ENCODE measurements around the gene SIX5.
"Not testable (repeated sequence)": the region's sequence is repeated elsewhere in the genome, so short reads cannot be mapped to it uniquely, and the experiment has no call there.

Gene SIX5

DNA sequence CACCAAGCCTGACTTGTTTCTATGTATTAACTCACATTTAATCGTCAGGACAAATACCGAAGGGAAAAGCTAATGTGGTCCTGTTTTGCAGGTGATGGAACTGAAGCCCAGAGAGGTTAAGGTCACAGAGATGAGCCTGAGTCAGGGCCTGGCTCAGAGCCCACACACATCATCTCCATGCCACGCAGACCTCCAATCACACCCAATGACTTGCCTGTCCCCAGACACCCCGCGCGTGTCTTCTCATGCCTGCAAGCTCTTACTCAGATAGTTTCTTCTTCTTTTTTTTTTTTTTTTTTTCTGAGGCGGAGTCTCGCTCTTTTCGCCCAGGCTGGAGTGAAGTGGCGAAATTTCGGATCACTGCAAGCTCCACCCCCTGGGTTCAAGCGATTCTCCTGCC, 16.4 kb downstream of the SIX5 start:
- DNase-seq = no peak

DNA sequence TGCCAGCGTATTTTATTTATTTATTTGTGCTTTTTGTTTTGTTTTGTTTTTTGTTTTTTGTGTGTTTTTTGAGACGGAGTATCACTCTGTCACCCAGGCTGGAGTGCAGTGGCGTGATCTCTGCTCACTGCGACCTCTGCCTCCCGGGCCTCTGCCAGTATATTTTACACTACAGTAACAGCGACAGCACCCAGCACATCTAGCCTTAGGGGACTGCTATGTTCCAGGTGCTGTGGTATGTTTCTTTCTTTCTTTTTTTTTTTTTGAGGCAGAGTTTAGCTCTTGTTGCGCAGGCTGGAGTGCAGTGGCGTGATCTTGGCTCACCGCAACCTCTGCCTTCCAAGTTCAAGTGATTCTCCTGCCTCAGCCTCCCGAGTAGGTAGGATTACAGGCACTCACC, 17.6 kb downstream of the SIX5 start:
- DNase-seq = not testable (repeated sequence)

DNA sequence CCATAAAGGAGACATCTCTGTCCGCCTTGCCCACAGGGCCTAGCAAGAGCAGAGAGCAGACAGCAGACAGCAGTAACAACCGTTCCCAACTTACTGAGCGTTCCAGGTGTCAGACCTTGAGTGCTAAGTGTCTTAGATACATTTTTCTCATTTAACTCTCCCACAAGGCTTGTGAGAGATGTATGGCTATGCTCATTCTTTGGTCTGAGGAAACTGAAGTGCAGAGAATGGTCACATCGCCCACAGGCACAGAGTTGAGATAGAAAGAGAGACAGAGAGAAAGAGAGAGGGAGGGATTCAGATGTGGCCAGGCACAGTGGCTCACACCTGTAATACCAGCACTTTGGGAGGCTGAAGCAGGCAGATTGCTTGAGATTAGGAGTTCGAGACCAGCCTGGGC, 21.5 kb downstream of the SIX5 start:
- DNase-seq = no peak

DNA sequence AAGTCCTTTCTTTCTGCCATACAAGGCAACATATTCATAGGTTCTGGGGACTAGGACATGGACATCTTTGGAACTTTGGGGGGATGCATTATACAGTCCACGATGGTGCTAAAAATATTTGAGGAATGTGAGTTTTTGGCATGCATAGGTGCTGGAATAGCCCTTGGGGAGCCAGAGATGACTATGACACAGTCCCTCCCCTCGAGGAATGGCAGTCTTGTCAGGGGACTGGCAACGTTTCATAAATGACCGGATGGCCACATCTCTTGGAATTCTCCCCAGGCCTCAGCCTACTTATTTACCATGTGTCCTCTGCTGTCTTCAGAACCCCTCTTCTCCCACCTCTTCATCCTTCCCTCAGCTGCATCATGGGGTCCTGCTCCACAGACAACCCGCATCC, 22.2 kb downstream of the SIX5 start:
- DNase-seq = no peak

DNA sequence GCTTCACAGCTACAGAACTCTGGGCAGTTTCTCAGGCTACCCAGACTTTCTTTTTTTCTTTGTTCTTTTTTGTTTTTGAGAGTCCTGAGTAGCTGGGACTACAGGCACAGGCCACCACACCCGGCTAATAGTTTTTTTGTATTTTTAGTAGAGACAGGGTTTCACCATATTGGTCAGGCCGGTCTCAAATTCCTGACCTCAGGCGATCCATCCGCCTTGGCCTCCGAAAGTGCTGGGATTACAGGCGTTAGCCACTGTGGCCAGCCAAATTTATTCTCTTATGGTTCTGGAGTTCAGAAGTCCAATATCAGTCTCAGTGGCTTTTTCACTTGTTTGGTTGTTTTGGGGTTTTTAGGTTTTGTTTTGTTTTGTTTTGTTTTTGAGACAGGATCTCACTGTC, 23.4 kb downstream of the SIX5 start:
- DNase-seq = no peak

GRCh38 chr19:45742969-45743368, 26.1 kb downstream of the SIX5 start:
- DNase-seq = no peak

DNA sequence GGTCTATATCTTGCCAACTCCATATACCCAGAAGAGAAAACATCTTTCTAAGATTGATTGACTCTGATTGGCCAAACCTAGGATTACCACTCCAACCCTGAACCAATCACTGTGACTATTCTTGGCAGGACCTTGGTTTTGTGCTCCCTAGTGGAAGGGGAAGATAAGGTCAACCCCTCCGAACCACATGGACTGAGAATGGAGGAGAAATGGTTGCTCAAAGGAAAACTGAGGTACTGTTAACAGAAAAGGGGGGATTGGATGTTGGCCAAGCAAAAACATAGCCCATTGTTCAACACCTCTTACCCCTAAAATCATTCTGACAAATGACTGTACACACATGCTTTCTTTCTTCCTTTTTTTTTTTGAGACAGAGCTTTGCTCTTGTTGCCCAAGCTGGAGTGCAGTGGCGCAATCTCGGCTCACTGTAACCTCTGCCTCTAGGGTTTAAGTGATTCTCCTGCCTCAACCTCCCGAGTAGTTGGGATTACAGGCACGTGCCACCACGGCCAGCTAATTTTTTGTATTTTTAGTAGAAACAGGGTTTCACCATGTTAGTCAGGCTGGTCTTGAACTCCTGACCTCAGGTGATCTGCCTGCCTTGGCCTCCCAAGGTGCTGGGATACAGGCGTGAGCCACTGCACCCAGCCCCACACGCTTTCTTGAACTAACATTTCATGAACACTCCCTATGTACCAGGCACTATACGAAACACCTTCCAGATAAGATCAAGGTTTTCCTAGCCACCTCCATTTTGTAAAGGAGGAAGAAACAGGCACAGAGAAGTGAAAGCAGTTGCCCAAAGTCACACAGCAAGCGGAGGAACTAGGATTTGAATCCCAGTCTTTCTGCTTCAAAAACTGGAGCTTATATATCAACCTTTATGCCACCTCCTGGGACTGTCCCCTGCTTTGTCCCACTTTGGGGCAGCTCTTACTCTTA, 29.3 kb downstream of the SIX5 start:
- DNase-seq = no peak

- DNase-seq = no peak
Observed at GRCh38 chr19:45733160-45733810, 35.8 kb downstream of the SIX5 start, which contains the start of gene MEIOSIN. Gene MEIOSIN (plus strand): TSS chr19:45733439. CDS start chr19:45735377, 1,938 bp downstream.

GRCh38 chr19:45730368-45731288, 38.4 kb downstream of the SIX5 start, which contains the start of gene FBXO46:
Gene FBXO46 (minus strand): TSS chr19:45730896. CDS start chr19:45713495, 17,401 bp downstream.
- peak; percentile 93 for DNase-seq

GRCh38 chr19:45729800-45730290, 39.2 kb downstream of the SIX5 start:
- DNase-seq = no peak

DNA sequence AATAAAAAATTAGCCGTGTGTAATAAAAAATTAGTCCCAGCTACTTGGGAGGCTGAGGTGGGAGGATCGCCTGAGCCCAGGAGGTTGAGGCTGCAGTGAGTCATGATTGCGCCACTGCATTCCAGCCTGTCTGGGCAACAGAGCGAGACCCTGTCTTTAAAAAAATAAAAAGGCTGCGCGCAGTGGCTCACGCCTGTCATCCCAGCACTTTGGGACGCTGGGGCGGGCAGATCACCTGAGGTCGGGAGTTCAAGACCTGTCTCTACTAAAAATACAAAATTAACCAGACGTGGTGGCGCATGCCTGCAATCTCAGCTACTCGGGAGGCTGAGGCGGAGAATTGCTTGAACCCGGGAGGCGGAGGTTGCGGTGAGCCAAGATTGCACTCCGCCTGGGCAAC, 40.4 kb downstream of the SIX5 start:
- not testable (repeated sequence) for DNase-seq

DNA sequence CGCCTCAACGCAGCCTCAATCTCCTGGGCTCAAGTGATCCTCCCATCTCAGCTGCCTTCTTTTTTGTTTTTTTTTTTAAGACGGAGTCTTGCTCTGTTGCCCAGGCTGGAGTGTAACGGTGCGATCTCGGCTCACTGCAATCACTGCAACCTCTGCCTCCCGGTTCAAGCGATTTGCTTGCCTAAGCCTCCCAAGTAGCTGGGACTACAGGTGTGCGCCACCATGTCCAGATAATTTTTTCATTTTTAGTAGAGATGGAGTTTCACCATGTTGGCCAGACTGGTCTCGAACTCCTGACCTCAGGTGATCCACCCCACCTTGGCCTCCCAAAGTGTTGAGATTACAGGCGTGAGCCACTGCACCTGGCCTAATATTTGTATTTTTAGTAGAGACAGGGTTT, 49.0 kb downstream of the SIX5 start:
- not testable (repeated sequence) for DNase-seq

- no peak for DNase-seq
Observed at GRCh38 chr19:45717983-45718650, 50.9 kb downstream of the SIX5 start.

GRCh38 chr19:45717131-45717982, 51.7 kb downstream of the SIX5 start:
- DNase-seq = peak; percentile 89

DNA sequence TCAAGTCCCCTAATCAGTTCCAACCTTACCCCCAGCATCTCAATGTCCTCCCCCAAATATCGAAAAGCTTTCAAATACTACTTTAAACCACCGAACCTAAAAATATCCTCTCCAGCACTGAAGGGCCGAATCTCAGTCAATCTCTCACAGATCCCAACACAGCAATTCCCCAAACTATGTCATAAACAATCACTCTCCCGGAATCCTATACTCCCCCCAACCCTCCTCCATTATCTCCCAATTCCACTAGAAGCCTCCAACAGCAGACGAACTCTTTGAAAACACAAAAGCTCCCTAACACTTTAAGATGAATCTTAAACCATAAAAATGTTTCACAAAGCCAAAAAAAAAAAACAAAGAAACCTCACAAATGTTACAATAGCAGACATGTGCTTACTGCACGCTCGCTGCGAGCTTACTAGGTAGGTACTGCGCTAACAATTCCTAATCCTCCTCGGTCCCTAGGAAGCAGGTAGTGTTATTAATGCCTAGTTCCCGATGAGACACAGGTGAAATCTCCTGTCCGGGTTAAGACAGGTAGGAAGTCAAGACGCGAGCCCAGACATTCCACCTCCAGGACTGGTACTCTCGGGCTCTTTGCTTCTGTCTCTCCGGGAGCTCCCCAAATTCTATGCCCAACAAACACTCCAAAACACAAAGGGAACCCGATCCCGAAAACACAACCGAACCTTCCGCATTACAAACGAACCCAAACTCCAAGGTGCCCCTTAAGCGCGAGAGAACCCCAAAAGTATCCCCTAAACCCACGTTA, 52.5 kb downstream of the SIX5 start:
- DNase-seq = no peak

- DNase-seq = no peak
Observed at GRCh38 chr19:45715139-45715538, 53.9 kb downstream of the SIX5 start.
